ENCODE data around the gene MED22.

Gene MED22

GRCh38 chr9:133355881-133356357 is 8.0 kb upstream of the MED22 start:
- DNase-seq (ENCODE audit: low read depth), result no peak

GRCh38 chr9:133354766-133355165 is 6.8 kb upstream of the MED22 start:
- no peak for DNase-seq (ENCODE audit: low read depth)

DNA sequence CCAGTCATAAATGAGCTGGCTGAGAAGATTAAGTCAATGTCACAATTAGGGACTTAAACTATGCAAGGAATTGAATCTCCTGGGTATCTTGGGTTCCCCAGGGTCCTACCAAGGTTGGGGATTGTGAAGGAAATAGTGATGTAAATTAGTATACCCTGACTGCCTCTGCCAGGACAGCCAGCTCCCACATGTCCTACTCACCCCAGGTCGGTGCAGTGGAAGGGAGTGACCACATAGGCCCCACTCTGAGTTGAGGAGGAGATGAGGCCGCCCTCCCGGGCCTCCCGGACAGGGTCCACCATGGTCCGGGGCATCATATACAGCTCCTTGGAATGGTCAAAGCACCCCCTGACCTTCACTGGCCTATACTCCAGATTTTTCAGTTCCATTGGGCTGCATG is 5.6 kb upstream of the MED22 start:
- DNase-seq (ENCODE audit: low read depth), result no peak

DNA sequence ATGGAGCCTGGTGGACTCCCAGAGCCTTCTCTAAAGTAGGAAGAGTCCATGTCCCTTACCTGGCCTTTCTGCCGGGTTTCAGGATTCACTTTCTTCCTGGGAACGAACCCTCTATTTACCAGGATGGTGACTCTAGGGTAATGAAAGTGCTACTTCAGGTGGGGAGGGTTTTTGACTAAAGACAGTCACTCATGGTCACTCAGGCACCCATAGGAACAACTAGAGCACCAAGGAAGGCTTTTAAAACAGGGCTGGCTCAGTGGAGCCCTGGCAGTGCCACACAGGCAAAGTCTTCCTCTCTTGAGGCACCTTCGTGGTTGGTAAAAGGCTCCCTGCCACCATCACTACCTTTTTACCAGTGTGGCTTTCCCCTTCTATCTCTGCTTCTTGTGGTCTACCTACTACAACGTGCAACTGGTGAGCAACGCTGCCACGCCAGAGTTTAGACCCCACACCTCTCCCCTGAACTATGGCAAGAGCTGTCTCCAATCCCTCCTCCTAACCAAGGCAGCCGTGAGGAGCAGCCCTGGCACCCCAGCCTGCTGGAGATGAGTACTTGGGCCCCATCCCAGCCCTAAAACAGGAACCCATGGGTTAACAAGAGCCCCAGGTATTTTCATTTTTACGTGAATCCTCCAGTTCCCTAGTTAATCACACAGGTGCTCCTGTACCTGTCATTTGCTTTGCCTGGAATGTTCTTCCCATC is 4.9 kb upstream of the MED22 start:
- no peak for DNase-seq (ENCODE audit: low read depth)

GRCh38 chr9:133351908-133352634 is 4.1 kb upstream of the MED22 start:
- DNase-seq (ENCODE audit: low read depth), result no peak

DNA sequence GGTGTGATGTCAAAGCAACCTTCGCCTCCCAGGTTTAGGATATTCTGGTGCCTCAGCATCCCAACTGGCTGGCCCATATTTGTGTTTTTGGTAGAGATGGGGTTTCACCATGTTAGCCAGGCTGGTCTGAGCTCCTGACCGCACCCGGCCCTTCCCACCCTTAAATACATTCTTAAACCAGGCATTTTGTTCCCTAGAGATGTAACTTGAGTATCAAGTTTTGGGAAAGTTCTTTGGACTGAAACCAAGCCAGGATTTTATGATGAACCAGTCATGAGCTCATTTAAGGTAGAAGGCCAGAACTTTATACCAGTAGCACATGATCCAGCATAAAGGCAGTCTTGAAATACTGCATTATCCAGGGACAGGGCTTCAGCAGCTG is 3.6 kb upstream of the MED22 start:
- no peak for DNase-seq (ENCODE audit: low read depth)

GRCh38 chr9:133349965-133350616 is 2.2 kb upstream of the MED22 start:
- DNase-seq (ENCODE audit: low read depth), result no peak

DNA sequence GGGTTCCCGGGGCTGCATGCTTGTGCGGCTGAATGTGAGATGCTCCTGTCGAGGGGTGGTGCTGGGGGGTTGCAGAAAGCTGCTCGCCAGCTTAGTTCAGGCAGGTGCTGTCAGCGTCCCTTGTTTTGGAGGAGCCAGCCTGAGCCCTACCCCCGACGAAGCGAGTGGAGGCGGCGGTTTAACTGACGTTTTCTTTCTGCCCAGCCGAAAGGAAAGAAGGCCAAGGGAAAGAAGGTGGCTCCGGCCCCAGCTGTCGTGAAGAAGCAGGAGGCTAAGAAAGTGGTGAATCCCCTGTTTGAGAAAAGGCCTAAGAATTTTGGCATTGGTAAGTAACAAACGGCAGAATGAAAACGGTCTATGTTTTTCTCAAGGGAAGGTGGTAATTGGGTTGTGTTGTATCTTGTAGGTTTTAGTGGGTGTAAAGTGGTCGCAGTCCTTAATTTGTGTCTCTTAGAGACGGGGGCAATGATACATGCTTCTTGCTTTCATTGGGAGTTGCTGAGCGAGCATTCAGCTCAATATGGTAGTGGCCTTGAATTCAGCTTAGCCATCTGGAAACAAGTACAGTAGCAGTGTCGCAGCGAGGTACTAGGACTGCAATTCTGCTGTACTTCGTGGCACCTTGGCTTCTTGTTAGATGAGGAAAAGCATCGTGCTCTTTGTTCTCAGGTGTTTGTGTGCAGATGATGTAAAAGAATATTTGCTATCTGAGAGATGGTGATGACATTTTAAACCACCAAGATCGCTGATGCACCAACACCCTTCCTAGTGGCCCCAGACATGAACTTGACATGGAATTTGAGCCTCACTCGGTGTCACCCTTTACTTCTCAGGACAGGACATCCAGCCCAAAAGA is 1.0 kb upstream of the MED22 start:
- DNase-seq (ENCODE audit: low read depth), result no peak

- no peak for DNase-seq (ENCODE audit: low read depth)
These were observed 381 bp downstream of the MED22 start for GRCh38 chr9:133347515-133347984.

DNA sequence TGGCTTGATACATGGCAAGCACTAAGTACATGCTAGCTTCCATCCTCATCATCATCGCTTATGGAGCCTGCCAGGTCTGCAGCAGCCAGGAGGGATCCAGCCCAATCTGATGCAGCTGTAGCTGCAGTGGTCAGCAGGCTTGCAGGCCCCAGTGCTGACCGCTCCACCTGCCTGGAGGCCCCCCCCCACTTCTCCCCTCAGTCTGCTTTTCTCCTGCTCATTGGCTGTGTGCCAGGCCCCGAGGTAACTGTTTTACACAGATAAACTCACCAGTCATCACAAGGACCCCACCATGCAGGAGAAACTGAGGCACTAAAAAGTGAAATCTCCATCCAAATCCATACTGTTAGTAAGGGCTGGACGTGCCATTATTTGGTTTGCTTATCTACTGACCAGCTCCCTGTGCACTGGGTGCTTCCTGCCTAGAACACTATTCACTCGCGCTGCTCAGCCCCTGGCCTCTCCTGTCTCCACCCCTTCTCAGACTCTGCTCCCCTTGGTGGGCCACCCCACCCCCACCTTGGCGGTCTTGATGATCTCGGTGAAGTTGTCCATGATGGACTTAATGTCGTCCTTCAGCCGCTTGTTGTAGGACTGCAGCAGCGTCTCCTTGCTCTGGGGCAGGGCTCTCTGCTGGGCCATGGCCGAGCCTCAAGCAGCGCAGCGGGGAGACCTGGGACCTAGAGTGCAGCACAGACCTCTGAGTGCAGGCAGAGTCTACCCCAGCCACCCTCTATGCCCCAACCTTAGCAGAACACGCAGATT is 1.7 kb downstream of the MED22 start:
- DNase-seq (ENCODE audit: low read depth), result no peak

- DNase-seq (ENCODE audit: low read depth), result no peak
These were observed 2.3 kb downstream of the MED22 start for GRCh38 chr9:133345596-133345995.

DNA sequence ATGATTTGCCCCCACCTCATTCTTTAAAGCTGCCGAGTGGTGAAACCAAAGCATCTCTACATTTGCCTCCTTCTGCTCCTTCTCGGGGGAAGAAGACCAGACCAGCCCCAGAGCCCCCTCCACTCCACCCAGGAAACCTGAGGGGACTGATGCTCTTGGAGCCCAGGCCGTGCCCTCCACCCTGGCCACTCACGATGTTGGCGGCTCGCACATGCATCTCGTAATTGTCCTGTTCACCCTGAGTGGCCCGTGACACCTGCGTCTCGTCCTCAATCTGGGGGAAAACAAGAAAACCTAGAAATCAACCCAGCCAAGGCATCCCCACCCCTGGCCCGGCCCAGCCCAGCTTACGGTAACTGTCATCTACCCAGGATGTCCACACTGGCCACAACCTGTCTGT is 3.0 kb downstream of the MED22 start:
- DNase-seq (ENCODE audit: low read depth), result no peak

DNA sequence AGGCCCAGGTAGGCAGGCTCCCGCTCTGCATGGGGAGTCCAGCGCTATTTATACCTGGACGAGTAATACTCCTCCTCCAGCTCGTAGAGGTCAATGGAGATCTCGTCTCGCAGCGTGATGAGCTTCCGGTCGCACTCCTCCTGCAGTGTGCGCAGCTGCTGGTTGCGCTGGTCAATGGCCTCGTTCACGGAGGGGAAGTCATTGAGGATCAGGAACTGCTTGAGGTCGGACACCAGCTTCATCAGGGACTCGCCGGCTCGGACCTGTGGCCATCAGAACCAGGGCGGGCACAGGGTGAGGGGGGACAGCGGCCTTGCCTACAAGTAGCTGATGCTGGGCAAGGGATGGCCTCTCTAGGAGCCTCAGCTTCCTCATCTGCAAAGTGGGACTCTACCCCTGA is 3.9 kb downstream of the MED22 start:
- DNase-seq (ENCODE audit: low read depth), result no peak

DNA sequence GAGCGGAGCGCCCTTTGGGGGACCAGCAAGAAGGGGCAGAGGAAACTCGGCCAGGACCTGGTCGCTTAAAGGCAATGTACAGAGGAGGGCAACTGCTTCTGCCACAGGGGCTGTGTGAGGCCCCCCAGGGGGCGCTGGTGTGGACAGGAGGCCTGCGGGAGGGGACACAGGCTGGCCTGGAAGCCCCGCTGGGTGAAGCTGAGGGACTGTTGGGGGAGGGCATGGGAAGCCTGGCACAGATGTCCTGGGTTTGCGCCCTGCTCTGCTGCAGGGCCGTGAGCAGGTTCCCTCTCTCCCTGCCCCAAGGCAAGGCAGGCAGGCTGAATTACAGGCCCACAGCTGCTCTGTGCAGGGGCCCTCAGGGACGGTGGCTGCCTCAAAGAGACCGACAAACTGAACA is 5.4 kb downstream of the MED22 start:
- no peak for DNase-seq (ENCODE audit: low read depth)

- DNase-seq (ENCODE audit: low read depth), result no peak
These were observed 5.9 kb downstream of the MED22 start for GRCh38 chr9:133342069-133342406.

- DNase-seq (ENCODE audit: low read depth), result no peak
These were observed 6.4 kb downstream of the MED22 start for GRCh38 chr9:133341369-133342068.

DNA sequence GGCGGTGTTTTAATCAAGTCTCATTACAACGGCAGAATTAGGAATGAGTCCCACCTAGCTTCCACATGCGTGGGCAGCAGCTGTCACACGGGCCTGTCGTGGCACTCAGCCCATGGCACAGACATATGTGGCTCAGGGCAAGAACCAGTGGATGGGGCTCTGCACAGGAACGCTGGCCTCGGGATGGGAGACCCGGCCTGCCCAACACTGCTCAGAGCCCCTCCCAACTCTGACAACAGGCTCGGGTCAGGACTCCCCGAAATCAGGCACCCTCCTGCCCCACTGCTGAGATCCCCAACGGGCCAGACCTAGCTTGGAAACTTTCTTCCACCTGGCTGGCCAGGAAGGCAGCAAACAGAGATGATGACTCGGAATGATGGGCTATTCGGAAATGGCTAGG is 7.0 kb downstream of the MED22 start:
- DNase-seq (ENCODE audit: low read depth), result no peak

GRCh38 chr9:133340256-133340655 is 7.7 kb downstream of the MED22 start:
- DNase-seq (ENCODE audit: low read depth), result no peak

DNA sequence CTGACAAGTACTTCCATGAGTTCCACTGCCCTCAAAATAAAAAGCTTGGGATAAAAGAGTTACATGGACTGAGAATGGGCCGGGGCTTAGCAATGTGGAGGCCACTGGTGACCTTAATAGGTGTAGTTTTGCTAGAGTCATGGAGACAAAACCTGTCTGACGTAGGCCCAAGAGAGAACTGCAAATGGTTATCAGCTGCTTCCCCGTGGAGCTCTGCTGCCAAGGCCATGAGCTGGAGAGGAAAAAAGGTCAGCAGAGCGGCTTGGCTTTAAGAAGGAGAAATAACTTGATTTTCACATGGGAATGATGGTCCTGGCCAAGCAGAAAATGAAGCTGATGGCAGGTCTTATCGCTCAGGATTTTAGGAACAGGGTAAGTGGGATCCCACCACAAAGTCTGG is 8.3 kb downstream of the MED22 start:
- DNase-seq (ENCODE audit: low read depth), result no peak

DNA sequence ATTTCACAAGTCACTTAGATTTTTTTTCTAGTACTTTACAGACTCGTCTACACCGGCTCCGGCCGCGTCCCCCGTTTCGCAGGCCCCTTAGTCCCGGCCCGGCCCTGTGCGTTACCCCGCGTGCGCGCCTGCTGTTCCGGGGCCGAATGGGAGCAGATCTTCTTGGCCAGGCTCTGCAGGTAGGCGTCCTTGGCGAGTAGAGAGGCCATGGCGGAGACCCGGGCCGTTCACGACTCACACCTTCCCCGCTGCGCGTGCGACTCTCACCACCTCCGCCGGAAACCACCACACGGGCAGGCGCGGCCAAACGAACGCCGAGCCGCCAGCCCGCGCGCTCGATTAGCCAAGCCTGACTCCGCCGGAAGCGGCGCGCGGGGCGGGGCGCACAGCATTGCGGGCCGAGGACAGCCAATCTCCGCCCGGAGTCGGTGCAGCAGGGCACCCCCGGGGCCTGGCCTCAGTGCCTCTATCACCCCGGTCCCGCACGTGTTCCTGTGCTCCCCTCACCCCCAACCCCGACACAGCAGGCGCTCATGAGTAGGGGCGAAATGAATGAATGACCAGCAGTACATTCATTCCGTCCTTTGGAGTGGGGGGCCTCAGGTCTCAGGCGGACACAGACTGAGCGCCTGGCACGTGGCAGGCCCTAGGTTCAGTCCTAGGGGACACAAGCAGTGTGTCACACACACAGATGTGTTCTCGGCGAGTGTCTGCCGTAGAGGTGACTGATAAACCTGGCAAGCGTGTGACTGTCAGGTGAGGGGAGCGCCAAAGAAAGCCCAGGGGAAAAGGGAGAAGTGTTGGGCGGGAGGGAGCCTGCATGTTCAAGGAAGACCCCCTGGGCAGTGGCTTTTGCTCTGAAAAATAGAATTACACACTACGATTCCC is 11.8 kb downstream of the MED22 start, which contains the start of gene SURF6:
TSS of gene SURF6 (minus strand) at position 265 of the 888 bp plus-strand sequence. CDS start at position 209, 56 bp downstream.
- DNase-seq (ENCODE audit: low read depth), result peak; percentile 96

Data from activated T-cell treated with anti-CD3 and anti-CD28 coated beads for 24 hours (primary cell).